ENCODE data around the gene E2F2. TPM values are rescaled to one million over a fixed set of nuclear protein-coding genes. Genes with fewer than 3 reads are reported as not detected.
A peak's percentile ranks its signal among the peaks of the same experiment; 100 is the strongest.

The E2F2 gene
- total and polyA plus RNA-seq, 2 experiments from 2014 or later, result 0.51 to 1.2 TPM

DNA sequence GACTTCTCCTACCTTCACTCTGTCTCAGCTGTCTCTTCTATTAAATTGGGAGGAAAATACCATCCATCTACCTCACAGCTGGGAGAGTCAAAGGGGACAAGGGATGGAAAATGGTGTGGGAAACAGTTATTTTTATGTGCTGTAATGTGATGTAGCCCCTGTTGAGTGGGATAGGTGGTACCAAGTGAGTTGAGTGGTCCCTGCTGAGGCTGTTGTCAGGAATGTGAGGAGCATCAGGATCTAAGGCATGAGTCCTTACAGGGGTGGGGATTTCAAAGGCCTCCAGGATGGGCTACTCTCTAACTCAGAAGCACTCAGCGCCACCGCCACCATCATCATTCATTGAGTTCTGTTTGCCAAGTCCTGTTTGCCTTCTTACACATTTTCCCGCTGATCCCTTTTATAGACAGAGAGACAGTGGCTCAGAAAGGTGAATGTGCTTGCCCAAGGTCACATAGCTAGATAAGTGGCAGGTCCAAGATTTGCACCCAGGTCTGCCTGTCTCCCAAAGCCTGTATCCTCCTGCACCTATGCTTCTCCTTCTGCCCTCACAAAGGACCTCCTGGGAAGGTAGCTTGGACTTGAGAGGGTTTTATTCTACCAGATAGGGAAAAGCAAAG is 32.8 kb upstream of the E2F2 start:
- TF ChIP-seq EZH2 (IDR thresholded peaks at IDR 0.05; ENCODE audit: insufficient read depth, poor library complexity, severe bottlenecking) (no peak), EZH2phosphoT487 (IDR thresholded peaks at IDR 0.05; ENCODE audit: insufficient read depth, low read depth) (no peak)
- WGBS, 2 experiments (ENCODE audit: low coverage in 1 of 2, low lambda C conversion rate in 2 of 2, missing lambda C conversion rate in 2 of 2), result 98 to 100% methylated on average over 3 of the region's 3 CpGs
- Histone ChIP-seq H2AFZ (peak overlapping the region; percentile 86; the same call in 1 of the 2 replicates), H3K4me3 (no peak overlapping the region), H3K27ac (peak overlapping the region; percentile 100), H3K4me1 (ENCODE audit: insufficient read depth) (peaks cover 55% of the 10 kb centered on the region), H4K20me1 (ENCODE audit: insufficient read depth) (no peaks in the 10 kb centered on the region), H3K4me2 (ENCODE audit: unreplicated experiment) (peak overlapping the region; percentile 43), H3K9me3 (ENCODE audit: low read depth) (no peaks in the 10 kb centered on the region), H3K79me2 (ENCODE audit: insufficient read depth) (peaks cover 22% of the 10 kb centered on the region), H3K27me3 (replicated peaks; ENCODE audit: insufficient read depth) (no peaks in the 10 kb centered on the region), H3F3A (ENCODE audit: insufficient read depth) (peaks cover 52% of the 10 kb centered on the region), H3K9me2 (ENCODE audit: insufficient read depth) (no peaks in the 10 kb centered on the region), H3K36me3 (ENCODE audit: low read depth) (no peaks in the 10 kb centered on the region), H3K9ac (peak overlapping the region; percentile 100)
- DNase-seq, result no peak
- in situ Hi-C loops (cut with MboI), result no loop called here

DNA sequence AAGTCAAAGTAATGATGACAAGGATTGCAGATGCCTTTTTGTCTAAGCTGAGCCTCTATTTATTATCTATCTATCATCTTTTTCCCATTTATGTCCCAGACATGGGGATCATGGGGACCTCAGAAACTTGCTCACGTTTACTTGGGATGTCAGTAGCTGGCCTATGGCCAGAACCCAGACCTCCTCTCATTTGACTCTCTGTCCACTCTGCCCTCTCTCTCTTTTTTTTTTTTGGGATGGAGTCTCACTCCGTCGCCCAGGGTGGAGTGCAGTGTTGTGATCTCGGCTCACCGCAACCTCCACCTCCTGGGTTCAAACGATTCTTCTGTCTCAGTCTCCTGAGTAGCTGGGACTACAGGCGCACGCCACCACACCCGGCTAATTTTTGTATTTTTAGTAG is 32.0 kb upstream of the E2F2 start:
- Histone ChIP-seq H3K4me1 (ENCODE audit: insufficient read depth) (peaks cover 51% of the 10 kb centered on the region), H3K4me2 (ENCODE audit: unreplicated experiment) (peak overlapping the region; percentile 69), H3K9me2 (ENCODE audit: insufficient read depth) (no peaks in the 10 kb centered on the region), H4K20me1 (ENCODE audit: insufficient read depth) (no peaks in the 10 kb centered on the region), H3K27me3 (replicated peaks; ENCODE audit: insufficient read depth) (no peaks in the 10 kb centered on the region), H3K9ac (peak overlapping the region; percentile 100), H3K9me3 (ENCODE audit: low read depth) (no peaks in the 10 kb centered on the region), H3K4me3 (peak overlapping the region; percentile 49), H3K79me2 (ENCODE audit: insufficient read depth) (peaks cover 30% of the 10 kb centered on the region), H2AFZ (no peak overlapping the region), H3K36me3 (ENCODE audit: low read depth) (peaks cover 2% of the 10 kb centered on the region), H3K27ac (peak overlapping the region; percentile 100), H3F3A (ENCODE audit: insufficient read depth) (peaks cover 59% of the 10 kb centered on the region)
- in situ Hi-C loops (cut with MboI), result no loop called here
- DNase-seq, result no peak
- TF ChIP-seq EZH2phosphoT487 (IDR thresholded peaks at IDR 0.05; ENCODE audit: insufficient read depth, low read depth) (no peak), EZH2 (IDR thresholded peaks at IDR 0.05; ENCODE audit: insufficient read depth, poor library complexity, severe bottlenecking) (no peak)
- WGBS, 2 experiments (ENCODE audit: low coverage in 1 of 2, low lambda C conversion rate in 2 of 2, missing lambda C conversion rate in 2 of 2), result 48 to 62% methylated on average over 7 to 9 of the region's 9 CpGs

DNA sequence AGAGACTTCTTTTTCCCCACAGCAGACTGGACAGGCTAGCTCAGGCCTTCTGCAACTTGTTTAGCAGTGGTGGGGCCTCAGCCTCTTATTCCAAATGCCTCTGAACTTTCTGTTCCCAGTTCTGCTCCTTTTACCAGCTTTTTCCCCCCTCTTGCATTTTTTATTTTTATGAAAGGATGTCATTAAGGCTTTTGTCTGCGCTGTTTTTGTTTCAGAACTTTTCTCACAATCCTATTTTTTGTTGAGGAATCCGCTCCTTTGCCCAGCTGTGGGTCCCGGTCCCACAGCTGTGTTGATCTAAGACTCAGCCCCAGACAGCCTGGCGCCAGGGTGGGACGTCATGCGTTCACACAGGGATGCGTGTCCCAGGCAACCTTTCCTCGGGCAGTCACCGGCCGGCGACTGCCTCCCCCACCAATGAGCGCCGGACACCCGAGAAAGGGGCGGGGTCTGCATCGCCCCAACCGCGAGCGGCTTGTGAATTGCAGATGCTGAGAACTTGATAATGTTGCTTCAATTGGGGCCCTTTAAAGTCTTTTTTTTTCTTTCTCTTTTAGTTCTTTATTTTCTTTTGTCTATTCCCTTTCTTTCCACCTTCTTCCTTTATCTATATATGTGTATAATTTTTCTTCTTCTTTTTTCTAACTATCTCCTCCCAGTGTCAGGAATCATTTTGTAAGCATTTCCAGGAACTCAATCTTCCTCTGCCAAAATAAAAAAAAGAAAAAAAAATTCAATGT is 31.3 kb upstream of the E2F2 start:
- Histone ChIP-seq H3K9ac (peak overlapping the region; percentile 100), H3K36me3 (ENCODE audit: low read depth) (peaks cover 7% of the 10 kb centered on the region), H3K27me3 (replicated peaks; ENCODE audit: insufficient read depth) (no peaks in the 10 kb centered on the region), H3K4me2 (ENCODE audit: unreplicated experiment) (peak overlapping the region; percentile 91), H3K79me2 (ENCODE audit: insufficient read depth) (peaks cover 37% of the 10 kb centered on the region), H4K20me1 (ENCODE audit: insufficient read depth) (no peaks in the 10 kb centered on the region), H3K9me3 (ENCODE audit: low read depth) (no peaks in the 10 kb centered on the region), H3F3A (ENCODE audit: insufficient read depth) (peaks cover 66% of the 10 kb centered on the region), H3K4me1 (ENCODE audit: insufficient read depth) (peaks cover 55% of the 10 kb centered on the region), H3K27ac (peak overlapping the region; percentile 100), H2AFZ (no peak overlapping the region), H3K9me2 (ENCODE audit: insufficient read depth) (no peaks in the 10 kb centered on the region), H3K4me3 (peak overlapping the region; percentile 61)
- 0% methylated on average over 19 of the region's 19 CpGs for WGBS, 2 experiments (ENCODE audit: low coverage in 1 of 2, low lambda C conversion rate in 2 of 2, missing lambda C conversion rate in 2 of 2)
- TF ChIP-seq EZH2 (IDR thresholded peaks at IDR 0.05; ENCODE audit: insufficient read depth, poor library complexity, severe bottlenecking), result no peak
- TF ChIP-seq EZH2phosphoT487 (IDR thresholded peaks at IDR 0.05; ENCODE audit: insufficient read depth, low read depth), result no peak
- DNase-seq, result peak; percentile 100
- in situ Hi-C loops (cut with MboI), result no loop called here

DNA sequence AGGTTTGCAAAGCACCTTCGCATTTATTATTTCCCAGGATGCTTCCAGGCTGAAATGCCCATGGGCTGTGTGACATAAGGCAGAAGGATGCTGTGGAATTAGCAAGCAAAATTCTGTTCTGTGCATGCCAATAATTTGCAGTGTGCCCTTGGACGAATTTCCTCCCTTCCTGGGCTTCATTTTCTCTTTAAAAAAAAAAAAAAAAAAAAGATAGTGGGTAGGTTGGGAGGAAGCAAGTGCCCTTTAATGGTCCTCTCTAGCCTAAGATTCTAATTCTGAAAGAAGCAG is 30.7 kb upstream of the E2F2 start:
- peak overlapping the region; percentile 91 for H3K4me2 ChIP-seq (ENCODE audit: unreplicated experiment)
- H3K9me3 ChIP-seq (ENCODE audit: low read depth), result no peaks in the 10 kb centered on the region
- peaks cover 42% of the 10 kb centered on the region for H3K79me2 ChIP-seq (ENCODE audit: insufficient read depth)
- H4K20me1 ChIP-seq (ENCODE audit: insufficient read depth), result no peaks in the 10 kb centered on the region
- TF ChIP-seq EZH2phosphoT487 (IDR thresholded peaks at IDR 0.05; ENCODE audit: insufficient read depth, low read depth), result no peak
- no peak for TF ChIP-seq EZH2 (IDR thresholded peaks at IDR 0.05; ENCODE audit: insufficient read depth, poor library complexity, severe bottlenecking)
- peak; percentile 81 for DNase-seq
- 4 to 5% methylated on average over 1 to 2 of the region's 2 CpGs for WGBS, 2 experiments (ENCODE audit: low coverage in 1 of 2, low lambda C conversion rate in 2 of 2, missing lambda C conversion rate in 2 of 2)
- H3K36me3 ChIP-seq (ENCODE audit: low read depth), result peaks cover 7% of the 10 kb centered on the region
- peaks cover 61% of the 10 kb centered on the region for H3K4me1 ChIP-seq (ENCODE audit: insufficient read depth)
- H3K9ac ChIP-seq, result peak overlapping the region; percentile 100
- peak overlapping the region; percentile 100 for H3K27ac ChIP-seq
- peaks cover 72% of the 10 kb centered on the region for H3F3A ChIP-seq (ENCODE audit: insufficient read depth)
- H3K4me3 ChIP-seq, result peak overlapping the region; percentile 61
- H2AFZ ChIP-seq, result no peak overlapping the region
- in situ Hi-C loops (cut with MboI), result no loop called here
- no peaks in the 10 kb centered on the region for H3K27me3 ChIP-seq (replicated peaks; ENCODE audit: insufficient read depth)
- no peaks in the 10 kb centered on the region for H3K9me2 ChIP-seq (ENCODE audit: insufficient read depth)
